ENCODE data around the gene RNF128.

Gene RNF128, protein sequence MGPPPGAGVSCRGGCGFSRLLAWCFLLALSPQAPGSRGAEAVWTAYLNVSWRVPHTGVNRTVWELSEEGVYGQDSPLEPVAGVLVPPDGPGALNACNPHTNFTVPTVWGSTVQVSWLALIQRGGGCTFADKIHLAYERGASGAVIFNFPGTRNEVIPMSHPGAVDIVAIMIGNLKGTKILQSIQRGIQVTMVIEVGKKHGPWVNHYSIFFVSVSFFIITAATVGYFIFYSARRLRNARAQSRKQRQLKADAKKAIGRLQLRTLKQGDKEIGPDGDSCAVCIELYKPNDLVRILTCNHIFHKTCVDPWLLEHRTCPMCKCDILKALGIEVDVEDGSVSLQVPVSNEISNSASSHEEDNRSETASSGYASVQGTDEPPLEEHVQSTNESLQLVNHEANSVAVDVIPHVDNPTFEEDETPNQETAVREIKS

DNA sequence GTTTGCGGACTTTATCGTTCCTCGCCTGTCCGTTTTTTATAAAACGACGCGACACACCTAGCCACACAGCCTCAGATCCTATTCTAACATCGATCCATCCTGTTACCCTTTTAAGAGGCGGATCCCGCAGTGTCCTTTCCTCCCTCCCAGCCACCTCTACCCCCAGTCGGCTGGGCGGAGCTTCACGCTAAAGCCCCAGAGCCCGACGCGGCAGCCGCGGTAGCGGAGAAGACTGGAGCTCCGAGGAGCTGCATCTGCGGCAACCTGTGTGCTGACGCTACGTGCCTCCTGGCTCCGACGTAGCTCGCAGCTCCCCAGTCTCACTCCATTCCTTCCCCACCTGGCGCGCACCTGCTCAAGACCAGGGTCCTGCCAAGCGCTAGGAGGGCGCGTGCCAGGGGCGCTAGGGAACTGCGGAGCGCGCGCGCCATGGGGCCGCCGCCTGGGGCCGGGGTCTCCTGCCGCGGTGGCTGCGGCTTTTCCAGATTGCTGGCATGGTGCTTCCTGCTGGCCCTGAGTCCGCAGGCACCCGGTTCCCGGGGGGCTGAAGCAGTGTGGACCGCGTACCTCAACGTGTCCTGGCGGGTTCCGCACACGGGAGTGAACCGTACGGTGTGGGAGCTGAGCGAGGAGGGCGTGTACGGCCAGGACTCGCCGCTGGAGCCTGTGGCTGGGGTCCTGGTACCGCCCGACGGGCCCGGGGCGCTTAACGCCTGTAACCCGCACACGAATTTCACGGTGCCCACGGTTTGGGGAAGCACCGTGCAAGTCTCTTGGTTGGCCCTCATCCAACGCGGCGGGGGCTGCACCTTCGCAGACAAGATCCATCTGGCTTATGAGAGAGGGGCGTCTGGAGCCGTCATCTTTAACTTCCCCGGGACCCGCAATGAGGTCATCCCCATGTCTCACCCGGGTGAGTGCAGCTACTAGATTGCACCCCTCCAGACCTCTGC, at the start of gene RNF128:
TSS of gene RNF128 (plus strand) at position 217 of the 953 bp plus-strand sequence. CDS start at position 430, 213 bp downstream.
- DNase-seq = no peak

DNA sequence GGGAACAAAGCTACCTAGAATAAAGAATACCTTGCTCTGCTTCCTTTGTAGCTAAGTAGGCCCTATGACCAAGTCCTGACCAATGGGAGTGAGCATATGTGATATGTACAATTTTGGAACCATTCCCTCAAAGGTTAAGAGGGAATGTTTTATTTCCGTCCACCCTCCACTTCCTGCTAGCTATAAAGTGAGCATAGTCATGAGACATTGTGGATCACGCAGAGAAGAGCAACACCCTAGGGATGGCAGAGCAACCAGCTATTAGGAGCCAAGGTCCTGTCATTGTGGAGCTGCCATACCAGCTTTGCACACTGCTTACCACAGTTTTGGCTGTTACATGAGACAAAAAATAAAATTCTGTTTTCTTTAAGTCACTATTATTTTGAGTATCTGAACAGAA, 45.8 kb upstream of the RNF128 start:
- no peak for DNase-seq

DNA sequence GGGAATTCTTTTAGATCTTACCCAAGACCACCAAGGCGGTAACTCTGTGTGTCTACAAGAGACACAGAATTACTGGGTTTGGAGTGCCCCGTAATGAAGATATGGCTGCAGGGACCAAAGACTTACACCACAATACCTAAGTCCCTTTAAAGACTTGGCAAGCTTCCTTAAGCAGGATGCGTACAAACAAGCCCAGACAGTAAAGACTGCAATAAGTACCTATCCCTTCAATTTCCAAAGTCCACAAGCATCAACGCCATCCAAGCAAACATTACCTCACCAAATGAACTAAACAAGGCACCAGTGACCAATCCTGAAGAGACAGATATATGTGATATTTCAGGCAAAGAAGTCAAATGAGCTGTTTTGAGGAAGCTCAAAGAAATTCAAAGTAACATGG, 42.3 kb upstream of the RNF128 start:
- DNase-seq = no peak

DNA sequence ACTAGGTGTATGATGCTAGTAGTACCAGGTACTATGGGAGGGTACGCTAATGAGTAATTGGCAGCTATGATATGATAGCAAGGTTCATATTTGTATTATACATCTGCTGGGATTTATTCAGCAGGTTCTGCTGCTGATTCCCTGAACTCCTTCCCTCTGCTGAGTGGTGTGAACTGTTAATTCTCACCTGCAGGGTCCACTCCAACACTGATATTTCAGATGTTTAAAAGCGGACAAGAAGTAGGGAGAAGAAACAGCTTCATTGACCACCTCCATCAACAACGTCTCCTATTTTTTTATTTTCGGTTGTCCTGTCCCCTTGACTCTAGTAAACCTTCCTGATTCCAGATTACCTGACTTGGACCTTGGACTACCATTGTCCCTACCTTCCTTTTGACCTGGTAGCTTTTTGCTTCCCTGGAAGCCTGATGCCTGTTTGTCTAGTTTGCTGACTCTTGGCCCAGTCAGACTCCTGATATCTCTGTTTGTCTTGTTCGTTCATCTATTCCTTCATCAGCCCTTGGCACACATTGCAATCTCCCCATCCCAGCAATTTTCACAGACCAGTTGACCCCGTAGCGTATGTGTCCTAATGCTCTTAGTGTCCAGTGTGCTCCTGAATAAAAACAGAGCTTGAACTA, 34.0 kb upstream of the RNF128 start:
- DNase-seq = no peak

DNA sequence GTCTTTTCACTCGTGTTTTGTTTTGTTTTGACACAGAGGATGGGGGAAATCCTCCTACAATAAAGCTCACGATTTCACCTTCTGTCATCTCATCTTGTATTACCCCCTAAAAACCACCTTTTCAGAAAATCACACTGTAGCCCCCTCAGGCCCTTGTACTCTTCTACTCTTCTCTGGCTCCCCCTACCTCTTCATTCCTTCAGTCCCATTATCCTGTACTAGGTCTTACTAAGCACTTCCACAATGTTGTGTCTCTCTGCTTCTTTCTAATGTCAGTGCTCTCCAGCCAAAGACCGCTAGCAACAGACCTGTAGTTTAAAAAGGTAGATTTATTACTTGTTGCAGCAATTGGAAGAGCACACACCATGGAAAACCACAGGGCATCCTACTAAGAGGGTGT, 30.0 kb upstream of the RNF128 start:
- no peak for DNase-seq

DNA sequence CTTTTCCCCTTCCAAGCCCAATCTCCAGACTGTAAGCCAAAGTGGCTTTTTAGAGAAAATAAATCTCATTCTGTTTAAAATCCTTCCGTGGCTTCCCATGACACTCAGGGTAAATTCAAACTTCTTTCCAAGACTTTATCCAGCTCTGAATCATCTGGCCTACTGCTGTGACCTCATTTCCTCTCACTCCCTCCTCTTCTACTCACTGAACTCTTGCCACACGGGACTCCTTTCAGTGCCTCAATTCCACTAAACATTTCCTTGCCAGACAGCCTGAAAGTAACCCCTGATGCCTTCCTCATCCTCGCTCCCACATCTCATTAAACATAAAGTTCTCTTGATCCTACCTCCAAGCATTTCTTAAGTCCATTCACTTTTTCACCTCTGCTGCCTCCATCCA, 27.8 kb upstream of the RNF128 start:
- no peak for DNase-seq

DNA sequence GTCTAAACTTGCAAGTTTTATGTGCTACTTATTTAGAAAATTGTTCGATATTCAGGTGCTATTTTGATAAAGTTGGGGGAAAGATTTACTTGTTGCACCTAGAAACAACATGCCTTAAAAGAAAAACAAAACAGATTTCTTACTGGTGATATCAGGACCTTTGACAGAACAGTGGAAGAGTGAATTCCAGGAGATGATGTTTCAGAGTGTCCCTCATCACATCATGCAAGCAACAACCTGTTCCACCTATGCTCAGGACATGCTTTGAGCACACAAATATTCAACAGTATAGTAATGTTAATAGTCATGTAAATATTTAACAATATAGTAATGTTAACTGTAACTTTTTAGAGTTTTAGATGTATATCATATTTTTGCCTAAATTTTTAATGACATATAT, 23.9 kb upstream of the RNF128 start:
- no peak for DNase-seq

DNA sequence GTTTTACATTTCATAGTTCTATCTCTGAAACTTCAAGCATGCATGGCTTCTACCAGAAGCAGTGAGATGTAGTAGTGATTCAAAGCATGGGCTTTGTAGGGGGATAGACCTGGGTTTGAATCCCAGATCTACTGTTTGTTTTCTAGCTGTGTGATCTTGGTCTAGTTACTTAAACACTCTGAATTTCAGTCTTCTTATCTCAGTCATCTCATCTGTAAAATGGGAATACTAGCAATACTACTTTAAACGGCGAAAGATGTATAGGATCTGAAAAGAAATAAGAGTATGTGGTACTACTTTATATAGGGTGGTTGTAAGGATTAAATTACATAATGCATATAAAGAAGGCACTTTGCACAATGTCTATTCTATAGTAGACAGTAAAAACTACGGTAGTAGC, 20.0 kb upstream of the RNF128 start:
- no peak for DNase-seq

DNA sequence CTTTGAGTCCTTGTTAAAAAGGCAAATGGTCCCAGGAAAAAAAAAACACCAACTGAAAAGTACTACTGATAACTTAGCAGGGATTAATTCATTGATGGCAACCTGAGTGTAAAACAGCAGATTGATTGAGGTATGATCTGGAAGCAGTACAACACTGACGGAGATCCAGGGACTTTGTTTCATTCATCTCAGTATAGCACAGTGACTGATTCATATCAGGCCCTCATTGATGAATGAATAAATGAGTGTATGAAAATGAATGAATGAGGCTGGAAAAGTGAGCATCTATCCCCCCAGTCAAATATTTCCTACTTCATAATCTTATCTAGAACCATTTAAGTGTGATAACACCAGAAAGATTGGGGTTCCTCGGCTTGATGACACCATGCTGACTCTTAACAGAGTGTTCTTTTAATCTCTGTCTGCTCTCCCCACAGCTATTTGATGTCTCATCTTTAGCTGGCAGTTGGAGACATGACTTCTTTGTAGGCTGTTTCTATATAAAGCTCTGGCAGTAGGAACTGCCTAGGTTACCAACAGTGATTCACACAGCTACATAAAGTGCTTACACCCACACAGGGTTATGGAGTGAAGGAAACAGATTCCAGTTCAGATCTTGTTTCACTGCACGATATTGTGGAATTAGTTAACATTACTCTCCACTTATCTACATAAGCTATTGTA, 18.6 kb upstream of the RNF128 start:
- DNase-seq = peak; percentile 9 to 49

DNA sequence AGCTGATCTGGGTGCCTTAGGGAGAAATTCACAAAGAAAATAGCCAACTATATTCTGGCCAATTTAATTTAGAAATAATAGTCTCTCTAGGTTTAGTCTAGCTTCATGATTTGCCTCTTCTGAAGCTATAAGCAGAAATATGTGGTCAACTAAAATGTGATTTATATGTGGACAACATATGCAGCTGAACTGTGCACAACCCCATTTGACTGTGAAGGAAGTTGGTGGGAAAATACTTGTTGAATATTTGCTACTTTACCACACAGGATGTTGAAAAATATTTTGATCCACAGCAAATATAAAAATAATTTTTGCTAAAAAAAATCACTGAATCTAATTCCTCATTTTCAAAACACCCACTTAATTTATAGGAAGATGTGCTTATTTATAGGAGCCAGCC, 15.7 kb upstream of the RNF128 start:
- DNase-seq = no peak

DNA sequence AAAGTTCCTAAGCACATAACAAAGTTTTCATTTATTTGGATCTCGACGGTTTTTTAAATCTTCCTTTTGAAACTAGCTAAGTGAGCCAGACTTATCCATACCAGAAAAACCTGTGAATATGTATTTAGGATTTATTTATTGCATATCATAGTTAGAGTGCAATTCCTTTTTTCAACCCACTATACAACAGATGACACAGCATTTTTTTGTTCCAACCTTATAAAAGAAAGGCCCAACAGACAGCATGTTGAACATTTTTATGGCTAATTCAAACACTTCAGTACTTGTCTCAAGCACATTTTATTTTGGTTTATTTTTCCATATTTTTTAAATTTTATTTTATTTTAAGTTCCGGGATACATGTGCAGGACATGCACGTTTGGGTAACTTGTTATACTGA, 15.1 kb upstream of the RNF128 start:
- no peak for DNase-seq

DNA sequence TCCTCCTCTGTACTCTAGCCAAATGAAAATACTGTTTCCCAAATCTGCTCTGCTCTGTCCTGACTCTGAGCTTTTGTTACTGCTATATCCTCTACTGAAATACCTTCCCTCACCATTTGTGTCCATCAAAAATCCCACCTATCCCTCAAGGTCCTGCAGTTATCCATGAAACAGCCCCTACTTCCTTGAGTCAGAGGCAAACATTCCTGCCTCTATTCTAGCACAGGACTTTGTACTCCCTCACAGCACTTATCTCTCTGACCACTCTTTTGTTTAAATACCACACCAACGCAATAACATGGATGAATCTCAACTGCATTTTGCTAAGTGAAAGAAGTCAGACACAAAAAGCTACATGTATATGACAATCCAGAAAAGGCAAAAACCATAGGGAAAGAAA, 10.5 kb upstream of the RNF128 start:
- no peak for DNase-seq

DNA sequence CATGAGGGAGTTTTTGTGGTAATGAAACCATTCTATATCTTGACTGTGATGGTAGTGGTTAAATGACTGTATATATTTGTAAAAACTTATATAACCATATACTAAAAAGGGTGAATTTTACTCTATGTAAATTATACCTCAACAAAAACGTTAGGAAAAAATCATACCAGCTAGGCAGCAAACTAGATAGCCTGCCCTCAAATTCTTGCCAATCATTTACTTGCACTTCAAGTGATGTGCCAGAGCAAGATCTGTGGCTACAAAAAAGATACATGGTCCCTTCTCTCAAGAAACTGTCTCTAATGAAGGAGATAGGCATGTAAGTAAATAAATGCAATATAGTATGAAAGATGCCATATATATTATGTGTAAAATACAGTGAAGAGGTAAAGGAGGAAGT, 10.0 kb upstream of the RNF128 start:
- no peak for DNase-seq

DNA sequence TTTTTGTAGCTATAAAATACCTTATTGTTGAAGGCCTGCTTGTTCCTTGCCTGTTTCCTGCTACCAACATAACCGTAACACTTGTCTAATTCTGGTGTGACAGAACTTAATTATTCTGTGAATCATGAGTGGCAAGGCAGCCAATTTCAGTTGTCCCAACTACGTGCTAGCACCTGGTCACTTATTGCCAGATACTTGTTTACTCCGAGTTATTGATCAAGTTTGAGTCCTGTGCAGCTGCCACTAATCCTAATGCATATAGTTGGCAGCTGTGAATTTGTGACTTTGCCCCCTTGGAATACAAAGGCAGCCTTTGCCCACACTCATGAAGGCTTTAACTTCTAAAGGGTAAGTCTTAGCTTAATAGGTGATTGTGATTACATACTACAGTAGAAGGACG, 7.8 kb upstream of the RNF128 start:
- no peak for DNase-seq

DNA sequence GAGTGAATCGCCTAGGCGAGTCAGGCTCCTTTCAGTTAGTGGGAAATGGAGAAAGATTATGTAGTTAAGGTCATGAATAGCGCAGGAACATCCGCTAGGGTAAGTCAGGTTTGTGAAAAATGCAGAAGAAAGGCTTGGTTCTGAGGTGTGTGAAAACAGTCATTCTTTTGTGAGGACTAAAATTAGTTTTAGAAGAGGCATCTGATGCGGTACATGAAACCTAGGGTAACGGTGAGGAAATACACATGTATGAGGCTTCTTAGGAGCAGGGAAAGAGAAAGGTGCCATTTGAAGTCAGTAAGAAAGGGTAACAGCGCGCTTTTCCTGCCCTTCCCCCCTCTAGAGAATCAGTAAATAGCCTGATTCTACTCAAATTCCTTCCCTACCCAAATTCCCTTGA, 570 bp upstream of the RNF128 start:
- no peak for DNase-seq

DNA sequence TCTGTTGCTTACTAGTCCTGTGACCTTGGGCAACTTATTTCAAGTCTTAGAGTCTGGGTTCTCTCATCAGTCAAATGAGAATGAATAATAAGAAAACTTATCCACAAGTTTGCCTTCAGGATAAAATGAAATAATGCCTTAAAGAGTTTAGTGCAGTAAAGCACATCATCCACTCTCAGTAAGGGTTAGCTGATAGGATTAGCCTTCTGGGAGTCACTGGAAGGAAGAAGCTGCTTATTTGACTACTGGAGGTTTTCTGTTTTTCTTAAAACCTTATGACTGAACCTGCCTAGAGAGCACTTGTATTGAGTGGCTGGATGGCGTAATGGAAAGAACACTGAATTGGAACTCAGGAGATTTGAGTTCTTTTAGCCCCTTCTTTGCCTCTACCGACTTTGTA, 1.8 kb downstream of the RNF128 start:
- DNase-seq = no peak

DNA sequence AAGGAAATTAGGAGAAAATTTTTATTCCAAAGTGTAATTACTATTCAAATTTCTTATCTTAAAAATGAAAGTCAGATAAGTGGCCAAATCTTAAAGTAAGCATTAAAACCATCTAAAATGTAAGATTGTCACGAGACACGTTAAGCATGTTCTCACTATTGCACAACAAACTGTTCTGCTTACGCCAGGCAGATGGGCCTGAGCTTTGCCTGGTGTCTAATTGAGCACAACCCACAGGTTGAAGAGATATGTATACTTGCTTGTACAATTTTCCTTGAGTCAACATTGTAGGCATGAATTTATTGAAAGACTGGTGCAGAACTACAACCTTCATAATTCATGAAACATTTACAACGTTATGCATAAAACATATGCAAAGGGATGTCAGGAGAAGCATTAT, 3.9 kb downstream of the RNF128 start:
- DNase-seq = no peak

DNA sequence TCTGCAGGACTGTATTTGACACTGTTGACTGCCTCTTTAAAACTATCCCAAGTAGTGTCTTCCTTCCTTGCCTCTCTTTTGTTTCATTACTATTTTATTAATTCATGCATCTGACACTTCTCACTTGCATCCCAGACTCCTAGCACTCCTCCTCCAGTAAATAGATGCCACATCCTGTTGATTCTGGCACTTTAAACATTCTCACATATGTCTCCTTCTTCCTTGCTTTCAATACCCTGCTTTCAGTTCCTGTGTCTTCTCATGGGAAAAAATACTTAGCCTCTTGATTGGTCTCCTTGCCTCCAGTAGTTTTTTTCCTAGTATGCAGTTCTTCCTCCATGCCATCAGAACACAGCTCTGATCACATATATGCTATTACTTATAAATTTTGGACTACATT, 5.1 kb downstream of the RNF128 start:
- no peak for DNase-seq

DNA sequence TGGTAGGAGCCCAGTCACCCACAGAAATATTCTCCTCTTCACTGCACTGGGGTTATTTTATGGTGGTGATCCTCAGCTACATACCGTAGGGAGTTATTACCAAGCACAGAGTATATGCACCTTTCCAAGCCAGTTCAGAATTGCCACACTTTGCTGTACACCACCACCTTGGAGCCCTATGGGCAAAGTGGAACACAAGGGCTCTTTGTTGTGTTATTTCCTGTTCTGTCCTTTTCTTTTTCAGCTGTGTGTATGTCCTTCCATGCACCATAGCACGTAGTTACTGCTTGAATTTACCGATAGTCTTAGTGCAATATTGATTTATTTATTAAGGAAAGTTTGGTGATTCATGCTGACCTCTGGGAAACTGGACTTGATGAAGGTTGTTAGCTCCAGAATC, 8.3 kb downstream of the RNF128 start:
- no peak for DNase-seq

DNA sequence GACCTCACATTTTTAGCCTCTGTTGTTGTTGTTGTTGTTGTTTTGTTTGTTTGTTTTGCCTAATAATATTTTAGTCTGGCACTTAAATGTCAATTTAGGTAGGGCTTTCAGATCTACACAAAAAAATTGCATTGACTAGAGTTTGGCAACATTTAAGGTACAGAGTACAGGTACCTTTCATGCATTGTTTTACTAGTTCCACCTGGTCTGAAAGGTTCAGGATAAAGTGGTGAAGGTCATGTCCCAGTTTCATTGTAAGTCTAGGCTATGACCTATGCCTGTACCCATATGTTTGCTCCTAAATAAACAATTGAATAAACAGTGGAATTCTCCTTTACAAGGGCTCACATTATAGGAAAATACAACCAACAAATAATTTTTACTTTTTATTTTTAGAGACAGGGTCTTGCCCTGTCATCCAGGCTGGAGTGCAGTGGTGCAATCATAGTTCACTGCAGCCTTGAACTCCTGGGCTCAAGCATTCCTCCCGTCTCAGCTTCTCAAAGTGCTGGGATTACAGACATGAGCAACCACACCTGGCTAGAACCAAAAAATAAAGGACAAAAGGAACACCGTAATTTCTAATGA, 13.8 kb downstream of the RNF128 start:
- no peak for DNase-seq

DNA sequence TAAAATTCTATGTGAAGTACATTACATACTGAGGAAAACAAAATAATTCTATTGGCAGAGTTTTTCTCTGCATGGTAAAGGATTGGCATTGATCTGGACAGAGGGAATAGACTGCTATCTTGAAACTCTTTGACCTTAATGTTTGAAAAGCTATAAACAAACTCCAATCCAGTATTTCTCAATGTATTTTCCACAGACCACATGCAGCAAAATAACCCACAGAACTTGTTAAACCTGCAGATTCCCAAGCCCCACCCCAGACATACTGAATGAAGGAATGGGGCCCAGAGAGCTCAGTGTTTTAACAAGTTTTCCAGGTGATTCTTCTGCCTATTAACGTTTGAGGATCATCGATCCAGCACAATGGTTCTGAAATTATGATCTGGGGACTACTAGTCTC, 15.7 kb downstream of the RNF128 start:
- DNase-seq = no peak

DNA sequence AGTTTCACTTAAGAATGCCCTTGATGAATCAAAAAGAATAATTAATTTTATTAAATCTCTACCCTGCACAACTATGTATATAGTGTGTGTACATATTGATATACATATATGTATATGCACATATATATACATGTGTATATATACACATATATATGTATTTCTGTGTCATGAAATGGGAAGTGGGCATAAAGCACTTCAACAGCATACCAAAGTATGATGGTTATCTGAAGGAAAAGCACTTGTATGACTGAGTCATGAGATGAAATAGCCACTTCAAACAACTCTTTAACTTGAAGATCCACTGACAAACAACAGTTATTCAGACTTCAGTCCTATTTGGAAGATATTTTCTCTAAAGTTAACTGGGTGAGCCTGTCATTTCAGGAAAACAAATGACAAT, 16.3 kb downstream of the RNF128 start:
- no peak for DNase-seq

DNA sequence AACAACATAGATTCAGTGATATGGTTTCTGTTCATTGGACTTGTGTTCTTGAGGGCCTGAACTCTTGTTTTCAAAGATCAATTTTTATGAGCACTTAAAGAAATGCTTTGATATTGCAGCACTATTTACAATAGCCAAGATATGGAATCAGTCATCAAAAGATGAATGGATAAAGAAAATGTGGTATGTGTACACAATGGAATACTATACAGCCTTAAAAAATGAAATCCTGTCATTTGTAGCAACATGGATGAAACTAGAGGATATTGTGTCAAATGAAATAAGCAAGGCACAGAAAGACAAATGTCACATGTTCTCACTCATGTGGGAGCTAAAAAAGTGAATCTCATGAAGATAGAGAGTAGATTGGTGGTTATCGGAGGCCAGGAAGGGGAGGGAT, 21.9 kb downstream of the RNF128 start:
- no peak for DNase-seq
